ENCODE data around the gene LRMDA. TPM values are rescaled to one million over a fixed set of nuclear protein-coding genes. Genes with fewer than 3 reads are reported as not detected.

Gene LRMDA
- total RNA-seq, 4 donors from 2014 or later: 1.5 to 15.7 (median 4.6) TPM

- no peaks in the 10 kb centered on the region for H3K36me3 ChIP-seq
- no peak overlapping the region for H3K27ac ChIP-seq
- H3K9me3 ChIP-seq: no peaks in the 10 kb centered on the region
- no peaks in the 10 kb centered on the region for H3K4me1 ChIP-seq
- no peak overlapping the region for H3K4me3 ChIP-seq
- no peak for DNase-seq
- no peaks in the 10 kb centered on the region for H3K27me3 ChIP-seq
- intact Hi-C loops (cut with DNase I; ENCODE audit: low total_unique reads): no loop called here
- no peak for TF ChIP-seq CTCF (IDR thresholded peaks at IDR 0.05)
- no peak for TF ChIP-seq POLR2A (IDR thresholded peaks at IDR 0.05)
These were observed 567.6 kb downstream of the LRMDA start for GRCh38 chr10:75999001-75999400.

- H3K4me3 ChIP-seq: no peak overlapping the region
- H3K9me3 ChIP-seq: no peaks in the 10 kb centered on the region
- intact Hi-C loops (cut with DNase I; ENCODE audit: low total_unique reads): no loop called here
- no peaks in the 10 kb centered on the region for H3K27me3 ChIP-seq
- no peaks in the 10 kb centered on the region for H3K36me3 ChIP-seq
- DNase-seq: no peak
- TF ChIP-seq CTCF (IDR thresholded peaks at IDR 0.05) (no peak), POLR2A (IDR thresholded peaks at IDR 0.05) (no peak)
- no peak overlapping the region for H3K27ac ChIP-seq
- H3K4me1 ChIP-seq: no peaks in the 10 kb centered on the region
These were observed 568.2 kb downstream of the LRMDA start for GRCh38 chr10:75999515-76000209.

- no peaks in the 10 kb centered on the region for H3K27me3 ChIP-seq
- H3K9me3 ChIP-seq: no peaks in the 10 kb centered on the region
- H3K36me3 ChIP-seq: no peaks in the 10 kb centered on the region
- intact Hi-C loops (cut with DNase I; ENCODE audit: low total_unique reads): no loop called here
- no peak for DNase-seq
- H3K4me1 ChIP-seq: no peaks in the 10 kb centered on the region
- no peak overlapping the region for H3K27ac ChIP-seq
- TF ChIP-seq CTCF (IDR thresholded peaks at IDR 0.05): no peak
- TF ChIP-seq POLR2A (IDR thresholded peaks at IDR 0.05): no peak
- no peak overlapping the region for H3K4me3 ChIP-seq
These were observed 569.1 kb downstream of the LRMDA start for GRCh38 chr10:76000550-76000949.

- no peak overlapping the region for H3K4me3 ChIP-seq
- no peaks in the 10 kb centered on the region for H3K36me3 ChIP-seq
- no peak for DNase-seq
- no peak for TF ChIP-seq CTCF (IDR thresholded peaks at IDR 0.05)
- no peak for TF ChIP-seq POLR2A (IDR thresholded peaks at IDR 0.05)
- H3K9me3 ChIP-seq: no peaks in the 10 kb centered on the region
- no peaks in the 10 kb centered on the region for H3K4me1 ChIP-seq
- no peaks in the 10 kb centered on the region for H3K27me3 ChIP-seq
- intact Hi-C loops (cut with DNase I; ENCODE audit: low total_unique reads): no loop called here
- no peak overlapping the region for H3K27ac ChIP-seq
These were observed 569.6 kb downstream of the LRMDA start for GRCh38 chr10:76001019-76001418.

- Histone ChIP-seq H3K9me3 (no peaks in the 10 kb centered on the region), H3K36me3 (no peaks in the 10 kb centered on the region), H3K27me3 (no peaks in the 10 kb centered on the region), H3K4me3 (no peak overlapping the region), H3K27ac (no peak overlapping the region), H3K4me1 (no peaks in the 10 kb centered on the region)
- no peak for DNase-seq
- TF ChIP-seq POLR2A (IDR thresholded peaks at IDR 0.05) (no peak), CTCF (IDR thresholded peaks at IDR 0.05) (no peak)
- intact Hi-C loops (cut with DNase I; ENCODE audit: low total_unique reads): no loop called here
These were observed 570.0 kb downstream of the LRMDA start for GRCh38 chr10:76001461-76001860.
